Neuronal stem cell (in vitro differentiated cells): ENCODE measurements around the gene SOS1.

Experiments
- DNase-seq: peaks from one replicate; pipeline ENCODE4 v3.0.0-alpha.2; 2013; ENCODE audit warnings: low spot score
- H2AFZ ChIP-seq: one replicate; pipeline ENCODE4 v1.6.1; 2013; ENCODE audit warnings: mild to moderate bottlenecking, low read length, inconsistent platforms
- H2AK5ac ChIP-seq: 2 replicates; pipeline ENCODE4 v1.6.1; 2013; ENCODE audit warnings: low read depth, mild to moderate bottlenecking, inconsistent platforms, low read length, moderate library complexity, mixed read lengths
- H2BK120ac ChIP-seq: 2 replicates; pipeline ENCODE4 v1.6.1; 2013; ENCODE audit warnings: low read depth, mild to moderate bottlenecking, inconsistent platforms, low read length, moderate library complexity, mixed read lengths
- H2BK12ac ChIP-seq: one replicate; pipeline ENCODE4 v1.6.1; 2013; ENCODE audit warnings: low read length, inconsistent platforms
- H2BK15ac ChIP-seq: 2 replicates; pipeline ENCODE4 v1.6.1; 2013; ENCODE audit warnings: mild to moderate bottlenecking, low read length, inconsistent platforms, mixed read lengths
- H2BK5ac ChIP-seq: one replicate; pipeline ENCODE4 v1.6.1; 2013; ENCODE audit warnings: inconsistent platforms, mild to moderate bottlenecking, low read length, moderate library complexity
- H3K14ac ChIP-seq: one replicate; pipeline ENCODE4 v1.6.1; 2013; ENCODE audit warnings: low read length, inconsistent platforms
- H3K18ac ChIP-seq: 2 replicates; pipeline ENCODE4 v1.6.1; 2013; ENCODE audit warnings: low read length, inconsistent platforms
- H3K23ac ChIP-seq: 2 replicates; pipeline ENCODE4 v1.6.1; 2013; ENCODE audit warnings: low read depth, mild to moderate bottlenecking, mixed read lengths, low read length, inconsistent platforms; ENCODE audit not compliant: poor library complexity
- H3K27ac ChIP-seq: replicated peaks from 3 replicates; pipeline ENCODE4 v1.5.1; 2013; ENCODE audit warnings: low read length, inconsistent platforms
- H3K27me3 ChIP-seq, 3 experiments: 2 replicates each; pipeline ENCODE4 v1.6.1; 2013; ENCODE audit warnings: low read length in 3 of 3, mild to moderate bottlenecking in 2 of 3, inconsistent platforms in 1 of 3, low read depth in 1 of 3, mixed read lengths in 1 of 3, moderate library complexity in 1 of 3; ENCODE audit not compliant: control insufficient read depth in 3 of 3, insufficient read depth in 3 of 3
- H3K36me3 ChIP-seq, 2 donors: replicated peaks in 1 of 2; 2 replicates each; pipeline ENCODE4 v1.6.1; 2013; ENCODE audit warnings: low read length in 2 of 2; ENCODE audit not compliant: control insufficient read depth in 2 of 2, insufficient read depth in 2 of 2
- H3K4ac ChIP-seq: 2 replicates; pipeline ENCODE4 v1.6.1; 2013; ENCODE audit warnings: inconsistent platforms, mild to moderate bottlenecking, low read length, moderate library complexity
- H3K4me1 ChIP-seq, 2 donors: 1 replicate in 1 of 2; 2 replicates in 1 of 2; pipeline ENCODE4 v1.6.1; 2013; ENCODE audit warnings: low read length in 2 of 2, low read depth in 1 of 2; ENCODE audit not compliant: control insufficient read depth in 2 of 2, insufficient read depth in 1 of 2
- H3K4me2 ChIP-seq: one replicate; pipeline ENCODE4 v1.6.1; 2013; ENCODE audit warnings: mild to moderate bottlenecking, low read length, inconsistent platforms; ENCODE audit not compliant: insufficient read depth, poor library complexity, severe bottlenecking
- H3K4me3 ChIP-seq, 2 donors: 2 replicates each; pipeline ENCODE4 v1.5.1; 2013; ENCODE audit warnings: low read length in 2 of 2, mild to moderate bottlenecking in 2 of 2, inconsistent platforms in 1 of 2, moderate library complexity in 1 of 2
- H3K79me1 ChIP-seq: one replicate; pipeline ENCODE4 v1.6.1; 2013; ENCODE audit warnings: low read depth, mild to moderate bottlenecking, inconsistent platforms, low read length, moderate library complexity
- H3K9ac ChIP-seq: one replicate; pipeline ENCODE4 v1.6.1; 2013; ENCODE audit warnings: mild to moderate bottlenecking, low read depth, low read length, inconsistent platforms; ENCODE audit not compliant: poor library complexity
- H3K9me3 ChIP-seq, 2 donors: replicated peaks in 1 of 2; 2 replicates each; pipeline versions ENCODE3 to v1.6.1; 2013; ENCODE audit warnings: low read length in 2 of 2, mild to moderate bottlenecking in 2 of 2, inconsistent platforms in 1 of 2, low read depth in 1 of 2, mixed read lengths in 1 of 2, moderate library complexity in 1 of 2; ENCODE audit not compliant: control insufficient read depth in 2 of 2, insufficient read depth in 1 of 2
- H4K8ac ChIP-seq: one replicate; pipeline ENCODE4 v1.6.1; 2013; ENCODE audit warnings: low read depth, mild to moderate bottlenecking, inconsistent platforms, low read length, moderate library complexity
- H4K91ac ChIP-seq: one replicate; pipeline ENCODE4 v1.6.1; 2013; ENCODE audit warnings: low read length, low read depth, mild to moderate bottlenecking, inconsistent platforms; ENCODE audit not compliant: poor library complexity
- WGBS, 2 donors: extraction: QIAGEN DNeasy Blood & Tissue Kit; methylation state at CpG; one replicate each; pipeline ENCODE4 v1.1.7; 2013; ENCODE audit warnings: missing lambda C conversion rate in 2 of 2, mixed read lengths in 1 of 2; ENCODE audit not compliant: insufficient read length in 2 of 2, insufficient replicate concordance in 1 of 2; ENCODE audit errors: extremely low coverage in 2 of 2; 5-methylcytosine and 5-hydroxymethylcytosine counted together

SOS1 gene

GRCh38 chr2:38978296-38978903, 142.5 kb downstream of the SOS1 start:
- no peak overlapping the region for H3K27ac ChIP-seq
- no peak overlapping the region for H4K91ac ChIP-seq
- no peak overlapping the region for H2BK15ac ChIP-seq
- no peak overlapping the region for H3K18ac ChIP-seq
- no peak overlapping the region for H3K4me3 ChIP-seq
- H3K27me3 ChIP-seq = no peaks in the 10 kb centered on the region
- no peak overlapping the region for H3K14ac ChIP-seq
- no peak overlapping the region for H2BK120ac ChIP-seq
- no peak overlapping the region for H2AK5ac ChIP-seq
- H3K36me3 ChIP-seq = peaks cover 0 to 5% of the 10 kb centered on the region in 2 donors
- H4K8ac ChIP-seq = no peak overlapping the region
- H3K4ac ChIP-seq = no peak overlapping the region
- H3K9ac ChIP-seq = no peak overlapping the region
- H2BK12ac ChIP-seq = no peak overlapping the region
- DNase-seq = no peak
- H3K9me3 ChIP-seq = no peaks in the 10 kb centered on the region
- H3K4me2 ChIP-seq = no peak overlapping the region
- no peaks in the 10 kb centered on the region for H3K4me1 ChIP-seq
- H3K79me1 ChIP-seq = no peaks in the 10 kb centered on the region
- H2AFZ ChIP-seq = no peak overlapping the region
- no peak overlapping the region for H2BK5ac ChIP-seq
- WGBS, 2 donors = no CpG with 5 or more reads among the region's 5 CpGs
- H3K23ac ChIP-seq = no peak overlapping the region

- no CpG with 5 or more reads among the region's 3 CpGs for WGBS, 2 donors
Measured at GRCh38 chr2:38977047-38977446, 143.8 kb downstream of the SOS1 start.

GRCh38 chr2:38975042-38975441, 145.8 kb downstream of the SOS1 start:
- Histone ChIP-seq H3K4me2 (no peak overlapping the region), H2BK15ac (no peak overlapping the region), H3K4ac (no peak overlapping the region), H4K8ac (no peak overlapping the region), H3K27ac (no peak overlapping the region), H3K23ac (no peak overlapping the region), H2BK120ac (no peak overlapping the region), H3K4me1 (no peaks in the 10 kb centered on the region), H2AFZ (no peak overlapping the region), H2BK5ac (no peak overlapping the region), H3K9ac (no peak overlapping the region), H3K4me3 (no peak overlapping the region), H2AK5ac (no peak overlapping the region), H3K18ac (no peak overlapping the region), H3K36me3 (no peaks in the 10 kb centered on the region), H3K79me1 (no peaks in the 10 kb centered on the region), H2BK12ac (no peak overlapping the region), H3K9me3 (no peaks in the 10 kb centered on the region), H3K14ac (no peak overlapping the region), H3K27me3 (no peaks in the 10 kb centered on the region), H4K91ac (no peak overlapping the region)
- WGBS, 2 donors = no CpG with 5 or more reads among the region's 6 CpGs
- no peak for DNase-seq

More at GRCh38 chr2:38977047-38977446, 143.8 kb downstream of the SOS1 start:
- no peak overlapping the region for H2AFZ ChIP-seq
- H3K36me3 ChIP-seq = no peaks in the 10 kb centered on the region
- no peaks in the 10 kb centered on the region for H3K4me1 ChIP-seq
- H2AK5ac ChIP-seq = no peak overlapping the region
- no peaks in the 10 kb centered on the region for H3K9me3 ChIP-seq
- no peak overlapping the region for H3K4me3 ChIP-seq
- H3K79me1 ChIP-seq = no peaks in the 10 kb centered on the region
- no peak overlapping the region for H2BK15ac ChIP-seq
- DNase-seq = no peak
- H3K23ac ChIP-seq = no peak overlapping the region
- no peak overlapping the region for H2BK12ac ChIP-seq
- no peak overlapping the region for H3K18ac ChIP-seq
- H3K9ac ChIP-seq = no peak overlapping the region
- H3K27me3 ChIP-seq = no peaks in the 10 kb centered on the region
- H3K14ac ChIP-seq = no peak overlapping the region
- no peak overlapping the region for H4K91ac ChIP-seq
- H3K27ac ChIP-seq = no peak overlapping the region
- H3K4me2 ChIP-seq = no peak overlapping the region
- H4K8ac ChIP-seq = no peak overlapping the region
- no peak overlapping the region for H3K4ac ChIP-seq
- H2BK120ac ChIP-seq = no peak overlapping the region
- no peak overlapping the region for H2BK5ac ChIP-seq

- Histone ChIP-seq H3K18ac (no peak overlapping the region), H2BK120ac (no peak overlapping the region), H3K4me1 (no peaks in the 10 kb centered on the region), H3K36me3 (no peaks in the 10 kb centered on the region), H4K91ac (no peak overlapping the region), H3K79me1 (no peaks in the 10 kb centered on the region), H2BK15ac (no peak overlapping the region), H4K8ac (no peak overlapping the region), H2AFZ (no peak overlapping the region), H2BK12ac (no peak overlapping the region), H3K14ac (no peak overlapping the region), H3K9me3 (no peaks in the 10 kb centered on the region), H3K9ac (no peak overlapping the region), H3K23ac (no peak overlapping the region), H3K4me3 (no peak overlapping the region), H3K4me2 (no peak overlapping the region), H2AK5ac (no peak overlapping the region), H3K27ac (no peak overlapping the region), H3K4ac (no peak overlapping the region), H3K27me3 (no peaks in the 10 kb centered on the region), H2BK5ac (no peak overlapping the region)
- DNase-seq = no peak
Measured at GRCh38 chr2:38973266-38973665, 147.6 kb downstream of the SOS1 start.
